Stimulated activated CD4-positive, alpha-beta T cell treated with anti-CD3 and anti-CD28 coated beads, Interleukin-15, amount 100 ng/mL, for 48 hours (primary cell): ENCODE data around the gene RASGRF2.

Experiments used
- DNase-seq, 2 donors: peaks; one replicate each; pipeline ENCODE4 v3.0.0-alpha.2; 2020; ENCODE audit warnings: low read depth in 2 of 2

Gene RASGRF2

DNA sequence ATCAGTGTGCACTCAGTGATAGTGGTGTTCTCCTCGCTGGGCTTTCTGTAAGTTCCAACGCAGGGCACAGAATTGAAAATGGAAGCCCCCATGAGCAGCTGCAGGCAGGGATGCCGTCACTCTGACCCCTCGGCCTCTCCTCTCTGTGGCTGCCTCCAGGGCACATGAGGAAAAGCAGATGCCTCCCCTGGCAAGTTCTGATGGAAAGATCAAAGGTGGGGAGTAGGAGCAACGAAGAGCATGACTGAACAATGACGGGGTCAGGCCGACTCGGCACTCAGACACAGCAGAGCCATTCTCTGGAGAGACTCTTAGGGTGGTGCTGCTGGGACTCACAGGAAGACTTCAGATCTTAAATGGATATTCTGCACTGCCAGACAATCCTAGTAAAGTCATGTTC lies 207.4 kb downstream of the RASGRF2 start:
- DNase-seq = no peak

DNA sequence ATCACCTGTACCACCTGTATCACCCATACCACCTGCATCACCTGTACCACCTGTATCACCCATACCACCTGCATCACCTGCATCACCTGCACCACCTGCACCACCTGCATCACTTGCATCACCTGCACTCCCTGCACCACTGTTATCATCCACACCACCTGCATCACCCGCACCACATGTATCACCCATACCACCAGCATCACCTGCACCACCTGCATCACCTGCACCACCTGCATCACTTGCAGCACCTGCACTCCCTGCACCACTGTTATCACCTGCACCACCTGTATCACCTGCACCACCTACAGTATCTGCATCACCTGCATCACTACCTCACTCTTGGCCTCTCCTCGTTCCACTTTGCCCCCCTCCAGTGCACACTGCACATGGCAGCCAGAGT lies 209.8 kb downstream of the RASGRF2 start:
- DNase-seq = no peak

DNA sequence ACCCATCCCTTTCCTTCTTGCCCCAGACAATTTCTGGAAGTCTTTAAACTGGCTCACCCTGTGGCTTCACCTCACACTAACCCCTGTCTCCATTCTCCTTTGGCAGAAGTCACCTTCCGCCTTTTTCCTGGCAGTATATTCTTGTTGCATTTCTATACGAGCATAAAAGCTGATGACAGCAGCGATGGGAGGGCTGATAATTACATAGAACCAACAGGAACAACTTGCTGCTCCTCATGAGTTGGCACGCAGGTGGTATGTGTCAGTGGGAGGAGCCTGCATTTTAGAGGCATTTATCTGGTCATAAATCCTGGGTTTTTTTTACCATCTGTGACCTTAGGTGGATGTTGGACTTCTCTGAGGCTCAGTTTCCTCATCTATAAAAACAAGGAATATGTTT lies 211.6 kb downstream of the RASGRF2 start:
- no peak for DNase-seq

DNA sequence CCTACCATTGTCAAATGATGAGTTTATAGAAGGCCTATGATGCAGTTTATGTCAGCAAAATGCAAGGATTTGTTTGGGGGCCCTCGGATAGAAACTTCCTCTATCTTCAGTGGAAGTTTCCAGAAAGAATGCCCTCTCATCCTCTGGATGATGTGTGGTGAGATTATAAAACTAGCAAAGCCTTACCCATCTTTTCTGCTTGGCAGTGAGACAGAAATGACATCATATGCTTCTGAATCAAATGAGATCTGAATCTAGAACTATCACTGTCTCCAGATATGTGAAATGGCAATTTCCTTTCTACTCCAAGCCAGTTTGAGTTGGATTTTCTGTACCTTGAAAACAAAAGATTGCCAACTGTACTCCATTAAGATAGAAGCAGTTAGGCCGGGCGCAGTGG lies 212.5 kb downstream of the RASGRF2 start:
- no peak for DNase-seq

DNA sequence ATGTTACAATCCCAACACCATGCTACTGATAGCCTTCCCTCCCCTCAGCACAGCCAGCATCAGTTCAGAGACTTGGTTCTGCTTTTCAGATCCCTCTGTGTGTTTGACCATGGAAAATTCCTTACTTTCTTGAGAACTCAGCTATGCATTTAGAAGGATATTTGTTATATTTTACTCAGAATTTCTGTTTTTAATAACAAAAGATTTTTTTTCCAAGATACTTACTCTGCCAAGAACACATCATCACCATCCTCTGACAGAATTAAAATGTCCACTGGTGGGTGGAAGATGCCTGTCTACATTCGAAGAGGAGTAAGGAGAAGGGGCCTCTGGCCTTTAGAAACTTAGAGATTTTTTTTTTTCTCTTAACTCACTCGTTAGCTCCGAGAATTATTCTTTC lies 216.9 kb downstream of the RASGRF2 start:
- no peak for DNase-seq

DNA sequence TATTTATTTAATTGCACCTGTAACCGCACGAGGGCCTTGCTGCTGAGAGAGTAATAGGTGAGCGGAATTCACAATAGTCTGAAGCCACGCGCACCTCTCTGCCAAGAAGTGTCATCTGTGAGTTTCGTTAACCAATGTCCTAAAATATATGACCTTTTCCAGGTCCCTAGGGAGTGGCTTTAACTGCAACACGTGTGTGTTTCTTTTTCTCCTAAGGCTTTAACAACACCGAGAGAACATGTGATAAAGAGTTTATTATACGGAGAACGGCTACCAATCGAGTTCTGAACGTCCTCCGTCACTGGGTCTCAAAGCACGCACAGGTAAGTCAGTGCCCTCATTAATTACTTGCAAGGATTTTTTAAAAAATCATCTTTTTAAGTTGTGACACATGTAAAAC lies 219.8 kb downstream of the RASGRF2 start:
- no peak for DNase-seq

DNA sequence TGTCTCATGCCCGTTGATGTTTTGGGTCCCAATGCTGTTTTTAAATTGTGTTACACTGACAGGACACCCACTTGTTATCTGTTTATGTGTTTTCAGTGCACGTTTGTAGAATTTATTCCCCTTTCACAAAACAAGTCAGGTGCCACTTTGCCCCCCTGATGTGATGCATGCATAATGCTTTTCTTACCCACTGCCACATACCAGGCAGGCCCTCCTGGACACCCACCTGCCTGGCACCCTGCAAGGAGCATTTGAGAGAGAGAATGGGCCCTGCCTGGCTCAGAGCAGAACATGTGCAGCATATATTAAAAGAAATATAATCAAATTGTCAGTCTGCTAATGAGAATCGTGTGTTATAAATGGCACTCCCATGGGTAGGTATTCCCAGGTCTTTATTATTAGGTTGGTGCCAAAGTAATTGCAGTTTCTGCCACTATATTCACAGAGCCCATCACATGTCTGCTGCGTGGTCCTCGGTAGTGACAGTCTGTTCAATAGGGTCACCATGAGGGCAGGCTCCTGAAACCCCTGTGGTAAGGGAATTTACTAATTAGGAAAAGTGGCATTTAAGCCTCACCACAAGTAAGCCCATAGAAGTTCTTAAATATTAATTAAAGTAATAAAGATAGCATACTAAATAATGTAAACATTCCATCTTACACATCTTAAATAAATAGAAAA lies 220.8 kb downstream of the RASGRF2 start:
- DNase-seq = no peak

DNA sequence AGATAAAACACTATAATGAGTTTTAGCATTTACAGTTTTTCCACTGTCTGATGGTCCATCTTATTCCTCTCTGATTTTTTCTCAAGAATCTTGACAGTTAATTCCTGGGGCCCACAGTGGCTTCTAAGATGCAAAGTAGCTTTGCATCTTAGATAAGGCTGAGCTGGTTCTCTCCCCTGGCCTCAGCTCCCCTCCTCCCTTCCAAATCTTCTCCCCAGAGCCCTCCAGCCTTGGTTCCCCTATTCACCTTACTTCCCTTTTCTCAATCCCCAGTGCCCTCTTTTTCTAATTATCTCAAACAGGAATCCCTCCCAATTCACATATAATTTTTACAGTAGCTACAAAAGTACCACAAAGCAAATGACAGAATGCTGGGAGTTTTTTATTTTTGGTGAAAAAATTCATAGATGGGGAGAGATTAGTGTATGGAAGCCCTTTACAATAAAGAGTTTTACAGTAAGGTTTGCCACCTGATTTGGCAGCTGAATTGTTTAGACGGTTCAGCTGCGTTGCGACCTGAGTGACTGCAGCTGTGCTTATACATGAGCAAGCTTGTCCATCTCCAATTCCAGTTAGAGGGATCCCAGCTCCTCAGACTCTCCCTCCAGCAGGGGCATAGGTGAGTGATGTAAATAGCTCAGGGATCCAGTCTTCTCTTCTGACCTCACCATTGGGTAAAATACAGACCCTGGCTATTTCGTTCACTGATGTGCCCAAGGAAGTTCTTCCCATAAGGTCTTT lies 221.6 kb downstream of the RASGRF2 start:
- no peak for DNase-seq

DNA sequence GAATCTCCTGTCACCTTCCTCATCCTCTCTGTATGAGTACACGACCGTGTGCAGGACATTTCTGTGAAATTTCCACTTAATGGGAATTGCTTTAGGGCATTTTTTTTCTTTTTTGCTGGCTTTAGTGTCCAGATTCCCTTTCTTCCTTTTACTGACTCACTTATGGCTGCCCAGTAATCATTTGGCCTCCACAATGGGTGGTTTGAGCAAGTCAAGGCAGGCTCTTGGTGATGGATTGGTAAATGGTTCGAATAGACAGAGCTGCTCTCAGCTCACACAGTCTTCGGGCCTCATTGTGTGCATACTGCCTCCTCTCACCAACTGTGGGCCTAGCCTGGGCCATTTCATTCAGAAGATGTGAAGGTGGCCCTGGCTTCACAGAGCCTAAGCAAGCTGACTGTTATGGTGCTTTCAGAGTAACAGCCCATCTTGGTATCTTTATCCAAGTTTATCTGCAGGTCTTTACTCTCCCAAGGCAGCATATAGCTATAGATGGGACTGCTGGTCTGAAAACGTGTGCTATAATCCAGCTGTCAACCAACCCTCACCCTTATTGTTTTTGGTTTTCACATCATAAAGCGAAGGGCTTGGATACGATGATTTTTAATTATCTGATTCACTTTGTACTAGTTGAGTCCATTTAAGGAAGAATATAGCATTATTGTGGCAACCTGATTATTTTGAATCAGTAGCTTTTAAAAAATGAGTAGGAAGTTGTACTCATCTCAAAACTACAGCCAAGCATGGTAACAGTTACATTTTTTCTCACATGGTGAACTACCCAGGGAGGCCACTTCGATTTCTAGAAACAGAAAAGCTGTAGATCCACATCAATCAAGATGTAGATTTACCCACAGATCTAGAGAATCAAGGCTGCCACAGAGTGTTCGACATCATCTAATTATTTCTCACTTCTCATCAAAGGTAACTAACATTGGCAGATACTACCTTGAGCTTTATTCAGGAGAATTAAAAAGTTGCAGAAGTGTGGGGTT lies 222.5 kb downstream of the RASGRF2 start:
- no peak for DNase-seq

DNA sequence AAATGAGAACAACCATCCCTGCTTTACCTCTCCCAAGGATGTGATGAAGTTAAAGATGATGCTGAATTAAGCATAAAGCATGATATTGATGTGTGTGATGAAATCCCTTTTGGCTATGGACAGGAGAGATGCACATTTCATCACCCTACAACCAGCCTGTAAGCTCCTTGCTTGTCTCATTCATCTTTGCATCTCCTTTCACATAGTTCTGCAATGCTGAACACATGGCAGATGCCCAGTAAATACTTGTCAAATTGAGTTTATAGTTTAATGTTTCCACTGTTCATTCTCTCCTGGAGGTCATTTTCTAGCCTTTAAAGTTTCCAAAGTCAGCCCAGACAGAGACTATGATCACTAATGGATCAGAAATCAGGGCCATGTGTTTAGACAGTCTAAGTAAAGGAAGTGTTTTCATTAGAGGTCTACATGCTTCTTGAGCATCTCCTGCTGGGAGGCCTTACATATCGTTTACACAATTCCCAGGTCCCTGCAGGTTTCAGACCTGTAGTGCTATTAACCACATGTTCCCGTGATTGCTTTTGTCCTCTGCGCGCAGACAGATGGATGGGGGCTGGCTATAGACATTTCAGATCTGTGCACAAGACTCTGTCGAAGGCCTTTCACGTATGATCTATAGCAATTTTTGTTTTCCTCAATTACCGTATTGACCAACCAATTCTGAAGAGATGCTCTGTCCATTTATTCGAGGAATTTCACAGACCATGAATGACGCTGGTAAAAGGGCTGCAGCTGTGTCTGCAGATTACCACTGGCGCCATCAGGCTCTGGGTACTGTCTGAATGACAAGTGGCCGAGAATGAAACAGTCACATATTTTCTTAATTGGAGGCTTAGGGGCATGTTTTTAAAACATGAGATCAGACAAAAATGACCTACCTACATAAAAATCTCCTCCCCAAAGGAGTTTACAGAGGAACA lies 223.9 kb downstream of the RASGRF2 start:
- DNase-seq = no peak

DNA sequence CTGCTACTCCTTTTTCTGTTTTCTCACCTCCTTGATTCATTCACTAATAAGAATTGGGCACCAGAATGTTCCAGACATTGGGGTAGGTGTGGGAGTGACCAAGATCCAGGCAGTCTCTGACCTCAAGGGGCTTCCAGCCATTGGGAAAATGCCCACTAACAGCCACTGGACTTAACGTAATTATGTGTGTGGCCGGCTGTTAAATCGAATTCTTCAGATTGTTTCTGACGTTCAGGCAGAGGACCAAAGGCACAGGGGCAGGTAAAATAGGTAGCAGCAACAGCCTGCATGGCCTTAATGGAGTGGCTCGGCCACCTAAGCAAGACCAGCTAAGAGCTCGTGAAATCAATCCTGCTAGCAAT lies 224.6 kb downstream of the RASGRF2 start:
- DNase-seq = no peak

DNA sequence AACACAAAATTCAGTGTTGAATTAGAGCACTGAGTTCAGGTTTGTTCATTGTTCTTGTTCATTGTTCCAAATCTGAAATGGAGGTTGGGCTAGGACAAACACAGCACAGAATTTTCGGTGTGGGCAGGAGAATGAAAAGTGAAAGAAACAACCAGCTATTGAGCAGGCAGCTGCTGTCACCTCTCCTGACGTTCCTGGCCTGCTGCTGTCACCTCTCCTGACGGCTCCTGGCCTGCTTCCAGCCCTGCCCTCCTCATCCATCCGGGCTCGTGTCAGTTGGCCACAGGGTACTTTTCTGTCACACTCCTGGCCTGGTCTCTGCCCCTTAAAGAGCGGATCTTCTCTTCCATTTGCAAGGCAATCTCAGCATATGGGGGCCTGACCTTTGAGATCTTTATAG lies 227.7 kb downstream of the RASGRF2 start:
- DNase-seq = no peak

DNA sequence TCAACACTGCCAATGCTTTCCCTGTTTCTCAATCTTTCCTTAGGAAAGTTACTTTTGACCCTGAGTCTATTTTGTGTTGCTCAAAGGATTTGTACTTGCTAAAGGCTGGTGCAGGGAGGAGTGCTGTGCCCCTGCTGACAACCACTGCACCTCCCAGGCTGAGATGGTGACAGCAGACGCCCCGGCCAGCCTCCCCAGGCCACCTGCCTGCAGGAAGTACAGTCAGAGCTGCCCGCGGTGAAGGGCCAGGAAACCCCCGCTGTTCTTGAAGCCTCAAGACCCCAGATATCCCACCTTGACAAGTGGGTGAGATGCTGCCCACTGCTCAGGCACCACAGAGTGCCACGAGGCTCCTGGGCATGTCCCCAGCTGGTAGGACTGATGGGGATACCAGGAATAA lies 228.8 kb downstream of the RASGRF2 start:
- DNase-seq = no peak

DNA sequence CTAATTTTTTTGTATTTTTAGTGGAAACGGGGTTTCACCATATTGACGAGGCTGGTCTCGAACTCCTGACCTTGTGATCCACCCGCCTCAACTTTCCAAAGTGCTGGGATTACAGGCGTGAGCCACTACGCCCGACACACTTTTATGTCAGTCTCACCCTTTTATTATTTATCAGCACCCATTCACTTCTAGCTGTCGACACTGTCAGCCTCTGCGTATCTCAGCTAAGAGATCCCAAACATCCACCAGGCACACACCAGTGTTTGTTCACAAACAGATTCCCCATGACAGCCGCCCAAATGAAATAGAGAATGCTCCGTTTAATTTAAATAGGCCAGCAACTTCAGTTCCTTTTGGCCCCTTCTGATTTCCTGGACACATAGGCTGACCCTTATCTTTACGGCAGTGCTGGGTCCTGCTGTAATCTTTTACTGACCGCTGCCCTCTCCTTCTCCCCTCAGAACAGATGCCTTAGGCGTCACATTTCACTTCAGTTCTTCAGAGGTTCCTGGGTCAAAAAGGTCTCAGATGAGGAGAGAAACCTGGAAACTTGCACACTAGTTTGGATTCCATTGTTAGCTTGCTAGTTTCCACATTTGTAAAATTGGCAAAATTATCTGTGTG lies 229.8 kb downstream of the RASGRF2 start:
- DNase-seq = no peak

DNA sequence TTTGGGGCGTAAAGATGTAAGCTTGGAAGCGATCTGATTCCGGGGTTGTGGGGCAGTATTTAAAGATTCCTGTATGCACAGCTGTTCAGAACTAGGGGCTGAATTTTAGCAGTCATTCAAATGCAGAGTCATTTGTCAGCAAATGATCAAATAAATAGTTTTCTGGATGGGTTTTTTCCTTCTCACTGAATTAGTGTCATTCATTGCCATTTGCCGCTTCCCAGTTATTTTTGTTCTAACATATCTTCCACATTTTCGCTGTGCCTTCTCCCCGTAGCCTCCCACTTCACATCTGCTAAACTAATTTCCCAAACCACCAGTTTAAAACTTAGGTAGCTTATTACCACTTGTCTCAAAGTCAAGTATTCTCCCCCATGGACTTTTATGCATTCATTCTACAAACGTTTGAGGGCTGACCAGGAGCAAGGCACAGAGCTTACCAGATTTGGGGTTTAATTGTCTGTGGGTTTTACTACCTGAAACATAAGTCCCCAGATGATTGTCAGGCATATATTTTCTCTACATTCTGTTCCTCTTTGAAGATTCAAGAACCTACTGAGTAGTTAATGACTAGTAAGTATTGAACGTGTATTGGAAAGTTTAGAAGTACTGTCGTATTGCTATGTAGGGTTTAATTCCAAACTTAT lies 231.7 kb downstream of the RASGRF2 start:
- no peak for DNase-seq

DNA sequence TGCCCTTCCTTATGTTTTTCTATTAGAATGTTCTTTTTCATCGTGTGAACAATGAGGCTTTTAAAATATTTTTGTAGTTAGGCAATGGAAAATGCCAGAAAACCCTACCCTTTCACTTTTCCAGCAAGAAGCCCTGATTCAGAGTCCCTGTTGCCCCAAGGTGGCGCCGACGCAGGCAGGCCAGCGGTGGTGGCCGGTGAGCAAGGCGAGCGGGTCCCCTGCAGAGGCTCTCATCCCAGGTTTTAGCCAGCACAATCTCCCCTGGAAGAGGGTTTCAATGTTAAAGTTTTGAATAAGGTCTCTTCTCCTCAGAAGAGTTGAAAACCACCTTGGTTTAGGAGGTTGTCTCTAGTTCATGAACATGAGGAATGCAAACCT lies 232.2 kb downstream of the RASGRF2 start:
- no peak for DNase-seq

DNA sequence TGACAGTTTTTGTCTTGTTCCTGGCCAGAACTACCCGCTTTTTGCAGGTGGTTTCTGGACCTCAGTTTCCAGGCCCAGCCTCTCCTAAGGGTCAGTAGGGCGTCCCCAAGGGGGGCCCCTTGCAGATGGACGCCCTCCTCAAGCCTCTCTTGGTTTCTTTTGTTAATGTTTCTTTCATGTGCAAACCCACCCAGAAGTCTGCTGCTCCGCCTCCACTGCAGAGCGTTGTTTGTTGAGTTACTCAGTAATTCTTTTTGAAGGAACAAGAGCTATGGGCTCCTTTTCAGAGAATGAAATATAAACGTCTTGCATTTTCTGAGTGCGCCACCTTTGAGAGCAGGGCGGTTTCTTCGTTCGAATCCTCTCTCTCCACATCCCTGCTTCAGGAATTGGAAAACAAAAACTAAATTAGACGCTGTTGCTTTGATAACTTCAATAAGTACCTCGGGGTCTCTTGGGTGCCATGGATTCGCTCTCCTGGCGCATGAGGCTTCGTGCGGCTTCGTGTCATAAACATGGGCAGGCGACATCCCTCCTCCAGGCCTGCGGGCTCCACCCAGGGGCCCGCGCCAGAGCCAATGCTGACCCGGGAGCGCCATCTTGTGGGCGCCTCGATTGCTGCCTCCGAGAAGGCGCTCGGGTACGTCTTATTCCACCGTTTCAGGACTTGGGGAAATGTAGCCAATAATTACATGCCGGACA lies 234.6 kb downstream of the RASGRF2 start:
- peak; percentile 65 to 79 for DNase-seq

DNA sequence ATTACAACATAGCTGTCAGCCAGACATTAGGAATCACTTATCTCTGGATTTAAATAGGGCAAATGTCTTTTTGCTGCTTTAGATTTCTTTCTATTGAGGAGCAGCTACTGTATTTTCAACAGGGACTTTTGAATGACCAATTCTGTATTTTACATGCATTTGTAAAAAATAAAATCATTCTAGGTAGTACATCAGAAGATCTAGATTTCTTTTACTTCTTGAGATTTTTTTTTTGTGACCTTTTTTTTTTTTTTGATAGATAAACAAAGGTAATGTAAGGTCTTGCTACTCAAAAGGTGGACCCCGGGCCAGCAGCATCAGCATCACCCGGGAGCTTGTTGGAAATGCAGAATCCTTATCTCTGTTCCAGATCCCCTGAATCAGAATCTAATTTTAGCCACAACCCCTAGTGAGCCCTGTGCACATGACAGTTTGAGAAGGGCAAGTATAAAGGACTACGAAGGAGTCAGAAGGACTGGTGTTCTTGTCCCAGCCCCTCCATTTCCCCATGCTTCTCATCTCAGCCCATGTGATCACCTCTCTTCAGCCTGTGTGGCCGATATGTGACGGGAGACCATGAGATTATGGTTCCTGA lies 235.3 kb downstream of the RASGRF2 start:
- no peak for DNase-seq

DNA sequence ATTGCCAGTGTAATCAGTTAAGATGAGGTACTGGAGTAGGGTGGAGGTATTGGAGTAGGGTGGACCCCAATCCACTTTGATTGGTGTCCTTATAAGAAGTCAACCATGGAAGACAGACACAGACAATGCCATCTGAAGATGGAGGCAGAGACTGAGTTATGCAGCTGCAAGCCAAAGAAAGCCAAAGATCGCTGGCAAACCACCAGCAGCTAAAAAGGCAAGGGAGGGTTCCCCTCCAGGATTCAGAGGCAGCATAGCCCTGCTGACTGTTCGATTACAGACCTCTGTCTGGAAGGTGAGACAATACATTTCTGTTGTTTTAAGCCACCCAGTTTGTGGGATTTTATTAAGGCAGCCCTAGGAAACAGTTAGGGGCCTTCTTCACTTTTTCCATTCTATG lies 242.5 kb downstream of the RASGRF2 start:
- no peak for DNase-seq
